ENCODE results near the gene MOB3B.

GRCh38 chr9:27471789-27472188 is 57.8 kb downstream of the MOB3B start:
- no peak for TF ChIP-seq CTCF (IDR thresholded peaks at IDR 0.05)
- TF ChIP-seq SIN3A (IDR thresholded peaks at IDR 0.05; ENCODE audit: borderline replicate concordance, insufficient read depth, low read depth, low read length): no peak
- no peak for TF ChIP-seq POLR2AphosphoS5 (IDR thresholded peaks at IDR 0.05; ENCODE audit: low read depth, low read length)
- TF ChIP-seq REST (IDR thresholded peaks at IDR 0.05; ENCODE audit: insufficient read depth in 1 of 2, low read depth in 2 of 2, low read length in 1 of 2): no peak
- TF ChIP-seq TCF7L2 (IDR thresholded peaks at IDR 0.05; ENCODE audit: low read depth, low read length): no peak

Measured in Panc1 (cell line).